Neural cell (in vitro differentiated cells): Measurements from ENCODE around the gene SLC12A7. TPM values are rescaled to one million over a fixed set of nuclear protein-coding genes. Genes with fewer than 3 reads are reported as not detected.

Source experiments
- H2AFZ ChIP-seq: fragments of 200-600, 300-800 bp; sonication (generic), shearing (Covaris generic); 2 replicates; pipeline ENCODE4 v1.6.0; 2014; ENCODE audit warnings: low read depth, mild to moderate bottlenecking, antibody characterized with exemption, low read length, moderate library complexity
- H3F3A ChIP-seq: fragments of 200-600 bp; shearing (Covaris generic); 2 replicates; pipeline ENCODE4 v1.6.1; 2016; ENCODE audit warnings: mild to moderate bottlenecking, moderate library complexity, mixed read lengths, antibody characterized with exemption, low read length; ENCODE audit not compliant: insufficient read depth, poor library complexity, severe bottlenecking
- H3K27ac ChIP-seq: fragments of 200-600, 300-800 bp; sonication (generic), shearing (Covaris generic); 2 replicates; pipeline ENCODE4 v1.5.1; 2014; ENCODE audit warnings: mild to moderate bottlenecking, low read length, moderate library complexity
- H3K27me3 ChIP-seq: fragments of 300-800, 200-600 bp; sonication (generic), shearing (Covaris generic); 2 replicates; pipeline ENCODE4 v1.6.0; 2014; ENCODE audit warnings: mild to moderate bottlenecking, low read depth, low read length, moderate library complexity; ENCODE audit not compliant: insufficient read depth
- H3K36me3 ChIP-seq: fragments of 300-800, 200-600 bp; sonication (generic), shearing (Covaris generic); 2 replicates; pipeline ENCODE4 v1.5.1; 2014; ENCODE audit warnings: mild to moderate bottlenecking, antibody characterized with exemption, low read length, moderate library complexity; ENCODE audit not compliant: insufficient read depth
- H3K4me2 ChIP-seq: fragments of 300-800, 200-600 bp; sonication (generic), shearing (Covaris generic); 2 replicates; pipeline ENCODE4 v1.6.0; 2014; ENCODE audit warnings: mild to moderate bottlenecking, low read length
- H3K4me3 ChIP-seq: fragments of 300-800, 200-600 bp; sonication (generic), shearing (Covaris generic); 2 replicates; pipeline ENCODE4 v1.5.1; 2014; ENCODE audit warnings: mild to moderate bottlenecking, low read length, moderate library complexity
- H3K79me2 ChIP-seq: fragments of 200-600 bp; shearing (Covaris generic); replicated peaks from 2 replicates; pipeline ENCODE4 v1.6.0; 2014; ENCODE audit warnings: mild to moderate bottlenecking, low read length, moderate library complexity; ENCODE audit not compliant: insufficient read depth
- H3K9ac ChIP-seq: fragments of 300-800, 200-600 bp; sonication (generic), shearing (Covaris generic); 2 replicates; pipeline ENCODE4 v1.6.1; 2016; ENCODE audit warnings: mild to moderate bottlenecking, low read length, mixed read lengths
- H3K9me2 ChIP-seq: fragments of 200-600 bp; shearing (Covaris generic); 2 replicates; pipeline ENCODE4 v1.6.1; 2016; ENCODE audit warnings: mild to moderate bottlenecking, low read length, mixed read lengths; ENCODE audit not compliant: insufficient read depth
- H3K9me3 ChIP-seq: fragments of 200-600, 300-800 bp; sonication (generic), shearing (Covaris generic); 2 replicates; pipeline ENCODE4 v1.6.1; 2016; ENCODE audit warnings: mild to moderate bottlenecking, mixed run types, low read length, moderate library complexity, mixed read lengths
- H4K20me1 ChIP-seq: fragments of 200-600 bp; shearing (Covaris generic); 2 replicates; pipeline ENCODE4 v1.6.1; 2016; ENCODE audit warnings: mild to moderate bottlenecking, mixed run types; ENCODE audit not compliant: insufficient read depth
- CTCF ChIP-seq: fragments of 450-650 bp; IDR thresholded peaks from 2 replicates; pipeline ENCODE4 v1.5.1; 2014; ENCODE audit warnings: antibody characterized with exemption, mild to moderate bottlenecking, moderate library complexity; ENCODE audit not compliant: poor library complexity, severe bottlenecking
- EP300 ChIP-seq: fragments of 450-650 bp; conservative IDR thresholded peaks from 2 replicates; pipeline ENCODE4 v1.6.1; 2014; ENCODE audit warnings: antibody characterized with exemption, mild to moderate bottlenecking, moderate library complexity; ENCODE audit not compliant: poor library complexity, severe bottlenecking
- MXI1 ChIP-seq: fragments of 450-650 bp; conservative IDR thresholded peaks from 2 replicates; pipeline ENCODE4 v1.6.1; 2014; ENCODE audit warnings: antibody characterized with exemption, mild to moderate bottlenecking; ENCODE audit not compliant: poor library complexity, severe bottlenecking
- POLR2AphosphoS5 ChIP-seq: IDR thresholded peaks from 2 replicates; pipeline ENCODE4 v1.6.1; 2012
- RAD21 ChIP-seq: fragments of 450-650 bp; conservative IDR thresholded peaks from 2 replicates; pipeline ENCODE4 v1.6.1; 2014; ENCODE audit warnings: antibody characterized with exemption, mild to moderate bottlenecking, moderate library complexity
- REST ChIP-seq: IDR thresholded peaks from 2 replicates; pipeline ENCODE4 v1.6.1; 2012; ENCODE audit warnings: borderline replicate concordance
- TAF1 ChIP-seq: IDR thresholded peaks from 2 replicates; pipeline ENCODE4 v1.6.1; 2012; ENCODE audit warnings: low read depth
- polyA plus RNA-seq: library from polyadenylated mRNA; depleted of rRNA; stranded (reverse); fragments of >200 nt; gene quantifications from 2 replicates; pipeline ENCODE4 v1.2.3, GENCODE V29; 2014

The SLC12A7 gene
- polyA plus RNA-seq, 1 donor from 2014 or later: 4.5 TPM

- Histone ChIP-seq H3K27me3 (no peaks in the 10 kb centered on the region), H3K79me2 (no peaks in the 10 kb centered on the region), H3F3A (no peaks in the 10 kb centered on the region), H3K4me3 (no peak overlapping the region), H3K4me2 (no peak overlapping the region), H3K27ac (no peak overlapping the region), H4K20me1 (no peaks in the 10 kb centered on the region), H3K9me3 (no peaks in the 10 kb centered on the region), H3K9ac (no peak overlapping the region), H3K36me3 (no peaks in the 10 kb centered on the region), H2AFZ (no peak overlapping the region), H3K9me2 (no peaks in the 10 kb centered on the region)
- peak; percentile 22 for TF ChIP-seq RAD21
- TF ChIP-seq CTCF: peak; percentile 32
- no peak for TF ChIP-seq POLR2AphosphoS5
Observed at GRCh38 chr5:1140171-1140817, 28.4 kb upstream of the SLC12A7 start.

- H3K27me3 ChIP-seq: no peaks in the 10 kb centered on the region
- H4K20me1 ChIP-seq: no peaks in the 10 kb centered on the region
- no peaks in the 10 kb centered on the region for H3K79me2 ChIP-seq
- no peaks in the 10 kb centered on the region for H3K9me3 ChIP-seq
- no peaks in the 10 kb centered on the region for H3K36me3 ChIP-seq
- no peak for TF ChIP-seq POLR2AphosphoS5
- no peak for TF ChIP-seq TAF1
- no peak for TF ChIP-seq REST
- no peak for TF ChIP-seq RAD21
- TF ChIP-seq MXI1: no peak
- no peak for TF ChIP-seq CTCF
- no peak for TF ChIP-seq EP300
- no peak overlapping the region for H3K4me3 ChIP-seq
- H3F3A ChIP-seq: no peaks in the 10 kb centered on the region
- no peak overlapping the region for H3K9ac ChIP-seq
- H3K27ac ChIP-seq: no peak overlapping the region
- H2AFZ ChIP-seq: no peak overlapping the region
- no peaks in the 10 kb centered on the region for H3K9me2 ChIP-seq
- no peak overlapping the region for H3K4me2 ChIP-seq
Observed at GRCh38 chr5:1139331-1140170, 27.7 kb upstream of the SLC12A7 start.
